IMR-90 (cell line): ENCODE results near the gene EHHADH. TPM values are rescaled to one million over a fixed set of nuclear protein-coding genes. Genes with fewer than 3 reads are reported as not detected.

Source experiments
- ATAC-seq: fragments of 200-7000 bp; cut with Tn5 transposase; 2 replicates; pipeline ENCODE4 v1.9.1; 2020; ENCODE audit warnings: low read depth, mild to moderate bottlenecking, moderate library complexity
- BruUV-seq: library from RNA; stranded (reverse); fragments of 400-500 nt; replicated peaks from 2 replicates; lab custom pipeline; 2021; lab: Mats Ljungman, UMichigan
- CTCF ChIA-PET: fragments of 300-600 bp; formaldehyde crosslinking; extraction: SDS; loops from one replicate; lab custom pipeline; 2021; ENCODE audit warnings: antibody characterized with exemption; lab: Yijun Ruan, JAX
- POLR2A ChIA-PET: fragments of 300-600 bp; sonication (Branson Sonifier 250); formaldehyde crosslinking; loops from one replicate; lab custom pipeline; 2022; ENCODE audit warnings: antibody characterized with exemption; ENCODE audit not compliant: unreplicated experiment; lab: Charles Lee
- DNase-seq: peaks from one replicate; pipeline ENCODE4 v3.0.0; 2013
- H2AFZ ChIP-seq: replicated peaks from 2 replicates; pipeline ENCODE3; 2013; ENCODE audit warnings: low read length, mild to moderate bottlenecking; ENCODE audit not compliant: poor library complexity
- H2AK5ac ChIP-seq: 2 replicates; pipeline ENCODE4 v1.6.1; 2013; ENCODE audit warnings: low read depth, low read length, inconsistent platforms
- H2AK9ac ChIP-seq: replicated peaks from 2 replicates; pipeline ENCODE3; 2013; ENCODE audit warnings: mild to moderate bottlenecking, low read depth, low read length, moderate library complexity; ENCODE audit not compliant: poor library complexity
- H2BK120ac ChIP-seq: 2 replicates; pipeline ENCODE4 v1.6.1; 2013; ENCODE audit warnings: low read depth, low read length, inconsistent platforms
- H2BK15ac ChIP-seq: 3 replicates; pipeline ENCODE4 v1.6.1; 2013; ENCODE audit warnings: low read depth, low read length, inconsistent platforms
- H2BK20ac ChIP-seq: 2 replicates; pipeline ENCODE4 v1.6.1; 2013; ENCODE audit warnings: low read depth, mild to moderate bottlenecking, inconsistent platforms, low read length, moderate library complexity
- H2BK5ac ChIP-seq: 2 replicates; pipeline ENCODE4 v1.6.1; 2013; ENCODE audit warnings: mild to moderate bottlenecking, low read depth, low read length, inconsistent platforms; ENCODE audit not compliant: poor library complexity, severe bottlenecking
- H3K14ac ChIP-seq: replicated peaks from 2 replicates; pipeline ENCODE4 v1.6.1; 2013; ENCODE audit warnings: low read depth, low read length, inconsistent platforms
- H3K18ac ChIP-seq: 2 replicates; pipeline ENCODE4 v1.6.1; 2013; ENCODE audit warnings: low read depth, low read length, control low read depth
- H3K23ac ChIP-seq: 2 replicates; pipeline ENCODE4 v1.6.1; 2013; ENCODE audit warnings: low read depth, low read length, inconsistent platforms
- H3K27ac ChIP-seq: 2 replicates; pipeline ENCODE4 v1.5.1; 2013; ENCODE audit warnings: mild to moderate bottlenecking, control low read depth, low read length; ENCODE audit not compliant: insufficient read depth
- H3K27me3 ChIP-seq: 2 replicates; pipeline ENCODE4 v1.6.1; 2013; ENCODE audit warnings: low read length; ENCODE audit not compliant: control insufficient read depth, insufficient read depth
- H3K36me3 ChIP-seq: 2 replicates; pipeline ENCODE4 v1.6.1; 2013; ENCODE audit warnings: low read length, mixed read lengths; ENCODE audit not compliant: control insufficient read depth, insufficient read depth
- H3K4ac ChIP-seq: 2 replicates; pipeline ENCODE4 v1.6.1; 2013; ENCODE audit warnings: low read depth, low read length, inconsistent platforms
- H3K4me1 ChIP-seq: 2 replicates; pipeline ENCODE4 v1.6.1; 2013; ENCODE audit warnings: low read length, mixed read lengths; ENCODE audit not compliant: control insufficient read depth, insufficient read depth
- H3K4me2 ChIP-seq: 2 replicates; pipeline ENCODE4 v1.6.1; 2013; ENCODE audit warnings: low read depth, mild to moderate bottlenecking, control low read depth, low read length, moderate library complexity
- H3K4me3 ChIP-seq: 2 replicates; pipeline ENCODE4 v1.5.1; 2013; ENCODE audit warnings: low read depth, mild to moderate bottlenecking, control low read depth, low read length, moderate library complexity; ENCODE audit not compliant: insufficient read depth
- H3K56ac ChIP-seq: 2 replicates; pipeline ENCODE4 v1.6.1; 2013; ENCODE audit warnings: low read length, inconsistent platforms; ENCODE audit not compliant: insufficient read depth; ENCODE audit errors: extremely low read depth
- H3K79me1 ChIP-seq, 2 experiments: 2 replicates each; pipeline ENCODE4 v1.6.1; 2013; ENCODE audit warnings: low read length in 2 of 2, inconsistent platforms in 1 of 2, low read depth in 1 of 2
- H3K9ac ChIP-seq: 2 replicates; pipeline ENCODE4 v1.6.1; 2013; ENCODE audit warnings: low read depth, low read length, control low read depth
- H3K9me1 ChIP-seq: 2 replicates; pipeline ENCODE4 v1.6.1; 2013; ENCODE audit warnings: low read length, inconsistent platforms; ENCODE audit not compliant: insufficient read depth
- H3K9me3 ChIP-seq: 2 replicates; pipeline ENCODE4 v1.6.1; 2013; ENCODE audit warnings: low read length; ENCODE audit not compliant: control insufficient read depth, insufficient read depth
- H4K20me1 ChIP-seq: 2 replicates; pipeline ENCODE4 v1.6.1; 2013; ENCODE audit warnings: low read length, inconsistent platforms; ENCODE audit not compliant: insufficient read depth
- H4K5ac ChIP-seq: 2 replicates; pipeline ENCODE4 v1.6.1; 2013; ENCODE audit warnings: mild to moderate bottlenecking, low read depth, low read length, control low read depth
- H4K8ac ChIP-seq, 2 experiments: 2 replicates each; pipeline ENCODE4 v1.6.1; 2013; ENCODE audit warnings: low read depth in 2 of 2, low read length in 2 of 2, control low read depth in 1 of 2, inconsistent platforms in 1 of 2
- H4K91ac ChIP-seq: 2 replicates; pipeline ENCODE4 v1.6.1; 2013; ENCODE audit warnings: low read depth, low read length, inconsistent platforms; ENCODE audit not compliant: insufficient read depth
- BHLHE40 ChIP-seq: fragments of 150-350 bp; IDR thresholded peaks from 2 replicates; pipeline ENCODE4 v1.6.1; 2016; ENCODE audit warnings: mild to moderate bottlenecking, low read depth, low read length
- CEBPB ChIP-seq: IDR thresholded peaks from 2 replicates; pipeline ENCODE4 v1.6.1; 2012; ENCODE audit warnings: low read depth, low read length, improper control_type of control experiment
- CHD1 ChIP-seq: IDR thresholded peaks from 2 replicates; pipeline ENCODE4 v1.6.1; 2012; ENCODE audit warnings: low read depth, low read length, improper control_type of control experiment
- FOS ChIP-seq: fragments of 150-350 bp; IDR thresholded peaks from 2 replicates; pipeline ENCODE4 v1.6.1; 2016; ENCODE audit warnings: low read depth, low read length
- MAFK ChIP-seq: IDR thresholded peaks from 2 replicates; pipeline ENCODE4 v1.6.1; 2012; ENCODE audit warnings: low read depth, low read length, improper control_type of control experiment
- MAZ ChIP-seq: IDR thresholded peaks from 2 replicates; pipeline ENCODE4 v1.6.1; 2012; ENCODE audit warnings: low read depth, mild to moderate bottlenecking, low read length, improper control_type of control experiment, moderate library complexity, borderline replicate concordance
- MXI1 ChIP-seq: IDR thresholded peaks from 2 replicates; pipeline ENCODE4 v1.6.1; 2012; ENCODE audit warnings: low read depth, mild to moderate bottlenecking, low read length, moderate library complexity, borderline replicate concordance
- NFE2L2 ChIP-seq: fragments of 150-350 bp; IDR thresholded peaks from 2 replicates; pipeline ENCODE4 v1.6.1; 2016; ENCODE audit warnings: low read depth, mild to moderate bottlenecking, low read length
- POLR2A ChIP-seq: IDR thresholded peaks from 2 replicates; pipeline ENCODE4 v1.6.1; 2012; ENCODE audit warnings: mild to moderate bottlenecking, low read depth, low read length
- RAD21 ChIP-seq: IDR thresholded peaks from 2 replicates; pipeline ENCODE4 v1.6.1; 2012; ENCODE audit warnings: low read length, improper control_type of control experiment
- RCOR1 ChIP-seq: IDR thresholded peaks from 2 replicates; pipeline ENCODE4 v1.6.1; 2012; ENCODE audit warnings: mild to moderate bottlenecking, low read length, improper control_type of control experiment; ENCODE audit not compliant: insufficient replicate concordance
- SMC3 ChIP-seq: fragments of 150-350 bp; IDR thresholded peaks from 2 replicates; pipeline ENCODE4 v1.6.1; 2016; ENCODE audit warnings: low read depth, mild to moderate bottlenecking, antibody characterized with exemption, low read length, moderate library complexity
- WGBS, 2 experiments: methylation state at CpG; one replicate each; pipeline versions ENCODE4 v1.1.5 to v1.1.7; 2013; ENCODE audit warnings: missing lambda C conversion rate in 2 of 2; ENCODE audit not compliant: insufficient read length in 1 of 2; ENCODE audit errors: extremely low coverage in 2 of 2; 5-methylcytosine and 5-hydroxymethylcytosine counted together
- dilution Hi-C: fragments of 300-500 bp; cut with HindIII; formaldehyde crosslinking; loops from one replicate; pipeline ENCODE4 v1.14.3; 2018; ENCODE audit warnings: low sequenced_read_pairs; ENCODE audit not compliant: unreplicated experiment
- in situ Hi-C: fragments of 300-500 bp; cut with MboI; formaldehyde crosslinking; loops from 3 replicates; pipeline ENCODE4 v1.14.3; 2019; ENCODE audit warnings: low sequenced_read_pairs, inconsistent platforms, mixed read lengths
- intact Hi-C: fragments of 100-400 bp; cut with micrococcal nuclease; formaldehyde crosslinking; loops from 2 replicates; pipeline ENCODE4 v1.10.0; 2022
- polyA plus RNA-seq, 3 experiments: library from polyadenylated mRNA; depleted of rRNA; stranded (reverse); fragments of >200 nt; gene quantifications; 2 replicates each; pipeline ENCODE4 v1.2.3, GENCODE V29; 2012; ENCODE audit warnings: low replicate concordance in 1 of 3
- total RNA-seq: library from RNA; depleted of rRNA; stranded (reverse); fragments of >200 nt; gene quantifications from 2 replicates; pipeline ENCODE4 v1.2.3, GENCODE V29; 2012
- TF ChIP-seq, protein P1 (sequence below): conservative IDR thresholded peaks from 2 replicates; pipeline ENCODE4 v1.5.1; 2012; ENCODE audit warnings: mild to moderate bottlenecking, low read depth, low read length, improper control_type of control experiment
- TF ChIP-seq, protein P2 (sequence below): fragments of 150-350 bp; IDR thresholded peaks from 2 replicates; pipeline ENCODE4 v1.6.1; 2016; ENCODE audit warnings: low read depth, mild to moderate bottlenecking, low read length, moderate library complexity, borderline replicate concordance

The EHHADH gene
- total and polyA plus RNA-seq, 2 of the 4 experiments (the other 2 are of a cell fraction) = 2.0 to 4.7 TPM

DNA sequence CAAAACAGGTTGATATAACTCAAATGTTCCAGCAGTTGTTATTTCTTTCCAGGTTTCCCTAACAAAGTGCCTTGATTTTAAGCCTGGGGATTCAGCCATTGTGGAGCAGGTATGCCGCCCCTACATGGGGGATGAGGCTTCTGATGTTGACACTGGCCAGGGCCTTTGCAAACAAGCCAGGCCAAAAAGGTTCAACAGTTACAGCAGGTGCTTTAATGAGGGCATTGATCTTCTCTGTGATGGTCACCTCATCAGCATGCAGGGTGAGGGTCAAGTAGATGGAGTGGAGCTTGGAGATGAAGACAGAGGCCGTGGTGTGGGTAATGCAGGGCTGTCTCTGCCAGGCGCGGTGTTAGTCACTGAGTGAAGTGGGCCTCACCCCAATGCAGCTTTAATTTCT, 22.6 kb upstream of the EHHADH start:
- Histone ChIP-seq H2AK5ac (no peak overlapping the region), H3K56ac (no peak overlapping the region), H2BK120ac (no peak overlapping the region), H3K4ac (no peak overlapping the region), H3K27ac (no peak overlapping the region), H4K20me1 (no peaks in the 10 kb centered on the region), H3K4me3 (no peak overlapping the region), H2AK9ac (no peak overlapping the region), H2AFZ (no peak overlapping the region), H3K14ac (no peak overlapping the region), H3K79me1 (no peaks in the 10 kb centered on the region), H3K4me2 (no peak overlapping the region), H3K9ac (no peak overlapping the region), H3K18ac (no peak overlapping the region), H2BK5ac (no peak overlapping the region), H3K9me3 (no peaks in the 10 kb centered on the region), H4K91ac (no peak overlapping the region), H3K9me1 (no peaks in the 10 kb centered on the region), H3K36me3 (no peaks in the 10 kb centered on the region), H4K5ac (no peak overlapping the region), H4K8ac (no peak overlapping the region), H3K27me3 (no peaks in the 10 kb centered on the region), H2BK15ac (no peak overlapping the region), H2BK20ac (no peak overlapping the region), H3K23ac (no peak overlapping the region), H3K4me1 (no peaks in the 10 kb centered on the region)
- WGBS, 2 experiments = 40% methylated on average over 1 of the region's 4 CpGs; no CpG with 5 or more reads in 1 of the 2 experiments
- CTCF ChIA-PET = no interaction called here
- no peak for DNase-seq
- in situ Hi-C loops = no loop called here
- no peak for ATAC-seq
- dilution Hi-C loops = no loop called here
- intact Hi-C loops = no loop called here
- POLR2A ChIA-PET = no interaction called here
- no TSS peak for BruUV-seq
- TF ChIP-seq MAZ = no peak
- no peak for TF ChIP-seq CEBPB
- no peak for TF ChIP-seq FOS
- TF ChIP-seq RAD21 = no peak
- TF ChIP-seq, protein P1, sequence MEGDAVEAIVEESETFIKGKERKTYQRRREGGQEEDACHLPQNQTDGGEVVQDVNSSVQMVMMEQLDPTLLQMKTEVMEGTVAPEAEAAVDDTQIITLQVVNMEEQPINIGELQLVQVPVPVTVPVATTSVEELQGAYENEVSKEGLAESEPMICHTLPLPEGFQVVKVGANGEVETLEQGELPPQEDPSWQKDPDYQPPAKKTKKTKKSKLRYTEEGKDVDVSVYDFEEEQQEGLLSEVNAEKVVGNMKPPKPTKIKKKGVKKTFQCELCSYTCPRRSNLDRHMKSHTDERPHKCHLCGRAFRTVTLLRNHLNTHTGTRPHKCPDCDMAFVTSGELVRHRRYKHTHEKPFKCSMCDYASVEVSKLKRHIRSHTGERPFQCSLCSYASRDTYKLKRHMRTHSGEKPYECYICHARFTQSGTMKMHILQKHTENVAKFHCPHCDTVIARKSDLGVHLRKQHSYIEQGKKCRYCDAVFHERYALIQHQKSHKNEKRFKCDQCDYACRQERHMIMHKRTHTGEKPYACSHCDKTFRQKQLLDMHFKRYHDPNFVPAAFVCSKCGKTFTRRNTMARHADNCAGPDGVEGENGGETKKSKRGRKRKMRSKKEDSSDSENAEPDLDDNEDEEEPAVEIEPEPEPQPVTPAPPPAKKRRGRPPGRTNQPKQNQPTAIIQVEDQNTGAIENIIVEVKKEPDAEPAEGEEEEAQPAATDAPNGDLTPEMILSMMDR = no peak
- TF ChIP-seq BHLHE40 = no peak
- TF ChIP-seq MXI1 = no peak
- TF ChIP-seq RCOR1 = no peak
- TF ChIP-seq, protein P2, sequence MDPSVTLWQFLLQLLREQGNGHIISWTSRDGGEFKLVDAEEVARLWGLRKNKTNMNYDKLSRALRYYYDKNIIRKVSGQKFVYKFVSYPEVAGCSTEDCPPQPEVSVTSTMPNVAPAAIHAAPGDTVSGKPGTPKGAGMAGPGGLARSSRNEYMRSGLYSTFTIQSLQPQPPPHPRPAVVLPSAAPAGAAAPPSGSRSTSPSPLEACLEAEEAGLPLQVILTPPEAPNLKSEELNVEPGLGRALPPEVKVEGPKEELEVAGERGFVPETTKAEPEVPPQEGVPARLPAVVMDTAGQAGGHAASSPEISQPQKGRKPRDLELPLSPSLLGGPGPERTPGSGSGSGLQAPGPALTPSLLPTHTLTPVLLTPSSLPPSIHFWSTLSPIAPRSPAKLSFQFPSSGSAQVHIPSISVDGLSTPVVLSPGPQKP = no peak
- TF ChIP-seq POLR2A = no peak
- TF ChIP-seq NFE2L2 = no peak
- no peak for TF ChIP-seq CHD1
- no peak for TF ChIP-seq MAFK
- no peak for TF ChIP-seq SMC3
